Measurements from ENCODE around the gene PLPP3.

The PLPP3 gene

GRCh38 chr1:56452027-56453011, 127.0 kb downstream of the PLPP3 start:
- no peak for DNase-seq
- in situ Hi-C loops (cut with MboI; ENCODE audit: low pct_unique_long_range_greater_than_20kb, low sequenced_read_pairs), result no loop called here

- DNase-seq, result no peak
- in situ Hi-C loops (cut with MboI; ENCODE audit: low pct_unique_long_range_greater_than_20kb, low sequenced_read_pairs), result no loop called here
Measured at GRCh38 chr1:56451491-56451890, 127.9 kb downstream of the PLPP3 start.

GRCh38 chr1:56450004-56450666, 129.2 kb downstream of the PLPP3 start:
- in situ Hi-C loops (cut with MboI; ENCODE audit: low pct_unique_long_range_greater_than_20kb, low sequenced_read_pairs), result no loop called here
- DNase-seq, result no peak

GRCh38 chr1:56448529-56449300, 130.6 kb downstream of the PLPP3 start:
- in situ Hi-C loops (cut with MboI; ENCODE audit: low pct_unique_long_range_greater_than_20kb, low sequenced_read_pairs), result no loop called here
- no peak for DNase-seq

- in situ Hi-C loops (cut with MboI; ENCODE audit: low pct_unique_long_range_greater_than_20kb, low sequenced_read_pairs), result no loop called here
- DNase-seq, result no peak
Measured at GRCh38 chr1:56447823-56448222, 131.5 kb downstream of the PLPP3 start.

GRCh38 chr1:56446531-56447098, 132.7 kb downstream of the PLPP3 start:
- no peak for DNase-seq
- in situ Hi-C loops (cut with MboI; ENCODE audit: low pct_unique_long_range_greater_than_20kb, low sequenced_read_pairs), result no loop called here

- no peak for DNase-seq
- in situ Hi-C loops (cut with MboI; ENCODE audit: low pct_unique_long_range_greater_than_20kb, low sequenced_read_pairs), result no loop called here
Measured at GRCh38 chr1:56444960-56445646, 134.3 kb downstream of the PLPP3 start.
